NCI-H187 (cell line): ENCODE measurements around the gene ADGRG6.
"Not testable (repeated sequence)": the region's sequence is repeated elsewhere in the genome, so short reads cannot be mapped to it uniquely, and the experiment has no call there.

Source experiments
- DNase-seq, 2 experiments: peaks; one replicate each; lab custom pipeline; 2025; lab: John Stamatoyannopoulos, UW

Gene ADGRG6

DNA sequence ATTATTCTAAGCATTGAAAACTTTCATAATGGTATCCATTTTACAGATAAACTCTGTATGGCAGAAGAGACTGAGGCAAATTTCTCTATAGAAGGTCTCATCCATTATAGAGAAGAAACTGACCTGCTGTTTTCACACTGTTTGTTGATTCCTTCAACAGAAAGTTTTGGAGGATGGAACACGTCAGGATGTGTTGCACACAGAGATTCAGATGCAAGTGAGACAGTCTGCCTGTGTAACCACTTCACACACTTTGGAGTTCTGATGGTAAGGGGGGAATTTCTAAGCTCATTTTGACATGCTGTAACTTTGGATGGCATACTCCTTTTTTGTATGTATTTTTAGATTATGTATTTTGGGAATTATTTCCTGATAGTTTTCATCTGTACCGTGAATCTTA lies 109.3 kb downstream of the ADGRG6 start:
- no peak for DNase-seq

DNA sequence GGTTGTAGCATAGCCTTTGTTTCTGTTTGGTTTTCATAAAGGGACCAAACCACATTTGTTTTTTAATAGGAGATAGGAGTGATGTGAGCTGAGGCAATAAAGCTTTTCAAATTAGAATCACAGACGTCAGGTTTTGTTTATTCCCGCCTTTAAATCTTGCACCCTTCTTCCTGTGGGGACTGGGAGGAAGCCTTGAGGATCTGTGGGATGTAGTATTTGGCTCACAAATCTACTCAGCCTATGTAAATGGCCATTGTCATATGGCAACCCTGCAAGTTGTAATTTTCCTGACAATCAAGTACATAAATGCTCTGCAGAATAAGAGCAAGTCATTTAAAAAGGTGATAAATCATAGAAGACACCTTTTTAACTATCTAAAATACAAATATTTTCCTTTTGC lies 110.4 kb downstream of the ADGRG6 start:
- DNase-seq: no peak

DNA sequence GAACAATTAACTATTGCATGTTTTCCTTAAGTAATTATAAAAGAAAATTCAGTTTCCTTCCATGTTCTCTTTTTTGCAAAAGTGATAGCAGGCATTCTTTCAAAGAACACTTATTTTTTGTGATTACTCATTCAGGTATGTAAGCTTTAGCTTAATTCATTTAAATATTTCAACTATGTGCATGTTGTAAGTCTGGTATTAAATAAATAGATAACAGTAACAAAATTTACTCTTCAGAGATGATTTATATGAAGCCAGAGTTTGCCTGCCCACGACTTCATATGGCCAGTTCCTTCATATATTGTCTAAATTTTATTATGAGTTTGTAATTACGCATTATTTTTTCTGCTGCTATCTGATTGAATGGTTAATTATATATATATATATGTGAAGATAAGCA lies 110.9 kb downstream of the ADGRG6 start:
- no peak for DNase-seq

DNA sequence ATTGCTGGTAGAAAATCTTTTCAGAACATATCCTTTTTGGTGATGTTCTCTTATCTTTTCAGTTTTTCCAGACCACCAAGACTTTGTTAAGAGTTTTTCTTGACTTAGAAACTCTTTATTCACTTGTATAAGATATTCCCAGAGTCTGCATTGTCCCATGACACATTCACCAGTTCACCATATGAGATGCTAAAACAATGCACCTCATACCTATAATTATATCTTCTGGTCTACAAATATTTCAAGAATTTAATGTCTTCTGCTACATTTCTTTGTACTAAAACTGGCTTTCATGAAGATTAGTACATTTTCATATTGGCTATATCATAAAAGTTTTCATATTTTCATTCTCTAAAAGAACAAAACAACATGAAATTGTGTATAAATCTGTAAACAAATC lies 111.3 kb downstream of the ADGRG6 start:
- DNase-seq: no peak

DNA sequence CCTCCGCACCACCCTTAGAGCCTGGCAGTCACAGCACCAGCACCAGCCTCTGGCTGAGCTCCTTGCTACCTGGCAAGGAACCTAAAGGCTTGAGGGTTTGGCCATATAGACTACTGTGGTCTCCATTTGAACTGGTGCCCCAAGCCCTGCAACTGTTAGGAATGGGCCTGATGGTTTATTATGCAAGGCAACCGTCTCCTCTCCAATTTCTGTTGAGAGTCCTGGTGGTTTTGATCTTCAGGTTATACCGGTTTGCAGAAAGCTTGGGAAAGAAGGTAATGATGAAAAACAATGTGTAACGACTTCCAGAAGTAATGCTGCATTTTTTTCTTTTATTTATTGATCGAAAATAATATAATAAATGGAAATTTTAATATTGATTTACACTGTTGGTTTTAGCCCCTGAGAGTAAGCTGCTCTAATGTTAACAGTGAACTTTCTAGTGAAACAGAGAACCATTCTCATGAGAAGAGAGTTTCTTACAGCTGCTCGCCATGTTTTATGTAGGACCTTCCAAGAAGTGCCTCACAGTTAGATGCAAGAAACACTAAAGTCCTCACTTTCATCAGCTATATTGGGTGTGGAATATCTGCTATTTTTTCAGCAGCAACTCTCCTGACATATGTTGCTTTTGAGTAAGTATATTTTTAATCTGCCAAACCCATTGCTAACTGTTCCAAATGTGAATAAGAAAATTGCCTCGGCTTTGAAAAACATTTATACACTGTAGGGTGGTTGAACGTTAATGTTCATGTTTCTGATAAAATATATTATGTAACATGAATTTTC lies 112.8 kb downstream of the ADGRG6 start:
- DNase-seq: no peak

DNA sequence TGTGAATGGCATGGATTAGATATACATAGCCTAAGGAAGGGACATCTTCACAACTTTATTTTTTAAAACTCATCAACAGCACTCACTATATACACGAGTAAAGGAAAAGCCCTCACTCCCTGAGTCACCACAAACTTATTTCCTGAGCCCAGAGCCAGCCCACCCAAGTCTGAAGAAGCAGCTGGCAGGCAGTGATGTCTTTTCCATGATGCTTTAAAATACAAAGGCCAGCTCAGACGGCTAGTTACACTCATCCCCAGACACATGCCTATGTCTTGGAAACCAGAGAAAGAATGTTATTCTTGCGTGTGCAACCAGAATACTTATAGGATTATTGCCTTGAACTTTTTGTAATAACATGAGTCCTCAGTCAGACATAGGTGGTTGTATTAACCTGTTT lies 114.4 kb downstream of the ADGRG6 start:
- no peak for DNase-seq

DNA sequence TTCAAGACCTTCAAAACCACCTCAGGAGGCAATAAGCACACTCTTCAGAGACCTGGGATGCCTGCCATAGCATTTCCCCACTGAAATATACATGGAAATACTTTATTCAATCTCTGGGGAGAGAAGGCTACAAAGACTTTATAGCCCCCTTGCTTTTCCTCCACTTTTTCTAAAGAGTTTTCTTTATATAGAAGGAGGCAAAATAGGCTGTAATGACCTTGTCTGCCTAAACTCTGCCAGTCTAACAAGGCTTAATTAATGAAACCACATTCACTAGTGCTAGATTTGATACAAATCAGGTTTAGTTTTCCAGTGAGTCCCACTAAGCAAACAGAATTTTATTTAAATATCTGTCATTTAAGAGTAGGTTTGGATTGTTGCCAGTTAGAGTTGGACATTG lies 114.9 kb downstream of the ADGRG6 start:
- DNase-seq: no peak

DNA sequence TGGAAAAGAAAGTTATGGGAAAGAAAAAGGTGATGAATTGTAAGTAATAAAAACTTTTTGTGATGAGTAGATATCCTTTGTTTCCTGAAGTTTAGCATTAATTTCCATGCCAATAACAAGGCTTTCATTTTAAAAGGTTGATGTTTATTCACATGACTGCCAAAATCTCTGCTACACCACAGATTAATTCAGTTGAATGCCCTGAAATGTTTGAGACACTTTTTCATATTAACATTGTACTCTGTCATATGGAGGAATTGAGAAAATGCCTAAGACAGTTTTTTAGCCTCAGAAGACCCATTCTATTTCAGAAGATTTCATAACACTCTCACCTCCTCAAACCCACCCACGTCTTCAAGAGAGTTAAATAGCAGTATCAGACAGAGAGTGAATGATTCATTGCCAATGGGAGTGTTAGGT lies 115.5 kb downstream of the ADGRG6 start:
- DNase-seq: no peak

DNA sequence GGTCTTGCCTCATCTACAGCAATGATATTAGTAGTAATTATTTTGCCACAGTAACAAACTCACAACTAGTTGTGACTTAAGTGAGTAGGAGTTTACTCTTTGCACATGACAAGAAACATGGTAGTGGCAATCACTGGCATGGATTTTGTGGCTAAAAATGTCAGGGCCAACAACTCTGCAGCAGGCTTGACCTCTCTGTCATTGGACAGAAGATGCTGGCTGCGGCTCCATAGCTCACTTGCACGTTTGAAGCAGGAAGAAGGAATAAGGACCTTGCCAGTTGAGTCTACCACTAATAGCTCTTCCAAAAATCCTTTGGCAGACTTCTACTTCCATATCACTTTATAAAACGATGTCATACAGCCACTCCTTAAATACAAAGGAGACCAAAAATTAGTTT lies 117.3 kb downstream of the ADGRG6 start:
- DNase-seq: no peak

DNA sequence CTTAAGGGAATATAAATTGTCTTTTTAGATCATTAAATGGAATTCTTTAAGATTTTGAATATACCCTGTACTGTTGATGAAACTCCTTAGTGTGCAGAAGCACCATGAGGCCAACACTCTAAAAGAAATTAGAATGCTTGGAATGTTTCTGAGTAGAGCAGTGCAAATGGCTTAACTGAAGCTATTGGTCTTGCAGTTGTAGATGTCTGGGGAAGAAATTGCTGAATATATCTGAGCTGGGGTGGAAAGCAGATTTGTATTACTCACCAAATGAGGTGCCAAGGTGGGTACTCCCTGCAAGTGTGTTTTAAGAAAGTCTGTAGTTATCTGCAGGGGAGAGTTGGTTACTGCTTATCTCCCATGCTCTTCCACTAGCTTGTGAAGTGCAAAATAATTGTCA lies 119.0 kb downstream of the ADGRG6 start:
- DNase-seq: no peak

DNA sequence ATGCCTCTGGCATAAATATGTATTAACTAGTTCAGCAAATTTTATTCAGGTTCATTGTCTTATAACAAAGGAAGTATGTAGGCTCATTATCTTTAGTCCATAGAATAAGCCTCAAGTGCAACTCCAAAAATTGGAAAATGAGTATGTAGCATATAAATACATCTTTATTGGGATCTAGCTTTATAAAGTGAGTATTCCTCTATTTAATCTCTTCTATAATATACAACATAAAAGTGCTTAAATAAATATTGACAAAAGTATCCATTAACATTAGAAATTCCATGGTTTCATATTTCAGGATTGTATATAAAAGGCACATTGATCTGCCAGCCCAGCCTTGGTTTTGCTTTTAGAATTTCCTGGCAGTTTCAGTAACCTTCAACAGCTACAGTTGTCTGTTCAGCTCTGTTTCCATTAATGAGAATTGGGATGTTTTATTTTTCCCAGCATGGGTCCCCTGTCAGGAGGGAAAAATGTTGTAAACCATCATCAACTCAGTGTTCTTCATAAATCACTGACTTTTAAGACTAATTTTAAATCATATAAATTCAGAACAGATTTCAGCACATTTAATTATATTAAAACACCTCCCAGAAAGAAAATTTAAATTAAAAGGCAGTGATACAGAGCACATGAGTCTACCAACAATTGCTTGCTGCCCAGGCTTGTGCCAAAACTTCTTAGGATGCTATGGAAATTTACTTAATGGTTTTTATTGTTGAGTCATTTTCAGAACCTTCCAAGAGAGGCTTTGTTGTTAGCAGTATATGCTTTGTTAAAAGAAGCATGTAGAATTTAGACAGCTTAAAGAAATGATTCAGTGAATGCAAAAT lies 119.7 kb downstream of the ADGRG6 start:
- DNase-seq: no peak

DNA sequence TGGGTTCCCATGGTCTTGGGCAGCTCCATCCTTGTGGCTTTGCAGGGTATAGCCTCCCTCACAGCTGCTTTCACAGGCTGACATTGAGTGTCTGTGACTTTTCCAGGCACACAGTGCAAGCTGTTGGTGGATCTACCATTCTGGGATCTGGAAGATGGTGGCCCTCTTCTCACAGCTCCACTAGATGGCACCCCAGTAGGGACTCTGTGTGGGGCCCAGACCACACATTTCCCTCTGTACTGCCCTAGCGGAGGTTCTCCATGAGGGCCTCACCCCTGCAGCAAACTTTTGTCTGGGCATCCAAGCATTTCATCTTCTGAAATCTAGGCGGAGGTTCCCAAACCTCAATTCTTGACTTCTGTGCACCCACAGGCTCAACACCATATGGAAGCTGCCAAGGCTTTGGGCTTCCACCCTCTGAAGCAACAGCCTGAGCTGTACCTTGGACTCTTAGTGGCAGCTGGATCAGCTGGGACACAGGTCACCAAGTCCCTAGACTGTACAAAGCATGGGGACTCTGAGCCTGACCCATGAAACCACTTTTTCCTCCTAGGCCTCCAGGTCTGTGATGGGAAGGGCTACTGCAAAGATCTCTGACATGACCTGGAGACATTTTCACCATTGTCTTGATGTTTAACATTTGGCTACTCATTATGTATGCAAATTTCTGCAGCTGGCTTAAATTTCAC lies 124.8 kb downstream of the ADGRG6 start:
- not testable (repeated sequence) for DNase-seq

DNA sequence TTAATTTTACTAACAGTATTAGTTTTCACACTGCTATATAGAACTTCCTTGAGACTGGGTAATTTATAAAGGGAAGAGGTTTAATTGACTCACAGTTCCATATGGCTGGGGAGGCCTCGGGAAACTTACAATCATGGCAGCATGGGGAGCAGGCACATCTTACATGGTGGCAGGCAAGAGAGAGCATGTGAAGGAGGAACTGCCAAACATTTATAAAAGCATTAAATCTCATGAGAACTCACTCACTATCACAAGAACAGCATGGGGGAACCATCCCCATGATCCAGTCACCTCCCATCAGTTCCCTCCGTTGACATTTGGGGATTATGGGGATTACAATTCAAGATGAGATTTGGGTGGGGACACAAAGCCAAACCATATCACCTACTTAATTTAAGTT lies 126.7 kb downstream of the ADGRG6 start:
- DNase-seq: not testable (repeated sequence)

DNA sequence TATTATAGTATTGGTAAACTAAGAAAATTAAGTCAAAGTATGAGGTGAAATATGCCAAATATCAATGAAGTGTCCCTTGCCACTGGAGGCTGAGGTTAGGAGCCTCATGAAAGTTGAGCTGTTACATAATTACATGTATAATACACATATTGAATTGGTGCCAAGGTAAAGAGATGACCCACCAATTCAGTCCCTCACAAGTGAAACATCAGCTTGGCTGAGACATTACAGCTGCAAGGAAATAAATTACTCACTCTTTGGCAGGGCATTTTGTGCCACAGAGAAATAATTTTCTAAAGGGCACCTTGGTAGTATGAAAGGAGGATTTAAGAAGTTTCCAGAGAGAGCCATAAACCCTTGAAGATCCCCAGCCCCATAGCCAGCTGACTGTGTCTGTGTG lies 127.4 kb downstream of the ADGRG6 start:
- DNase-seq: no peak

DNA sequence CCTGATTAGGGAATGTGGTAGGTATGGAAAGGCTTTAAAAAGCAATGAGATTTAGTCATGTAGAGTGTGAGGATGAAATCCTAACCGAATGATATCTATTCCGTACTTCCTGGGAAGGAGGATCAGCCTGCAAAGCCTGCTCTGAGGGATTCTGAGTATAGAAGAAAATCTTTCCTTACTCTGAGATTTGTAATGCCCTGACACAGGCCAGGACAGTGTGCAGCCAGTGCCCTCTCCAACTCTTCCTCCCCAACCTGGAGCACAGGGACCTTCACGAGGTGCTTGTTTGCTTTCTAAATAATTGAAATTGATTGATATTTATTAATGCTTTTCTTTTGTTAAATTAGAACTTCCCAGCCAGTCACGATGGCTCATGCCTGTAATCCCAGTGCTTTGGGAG lies 131.6 kb downstream of the ADGRG6 start:
- DNase-seq: no peak

DNA sequence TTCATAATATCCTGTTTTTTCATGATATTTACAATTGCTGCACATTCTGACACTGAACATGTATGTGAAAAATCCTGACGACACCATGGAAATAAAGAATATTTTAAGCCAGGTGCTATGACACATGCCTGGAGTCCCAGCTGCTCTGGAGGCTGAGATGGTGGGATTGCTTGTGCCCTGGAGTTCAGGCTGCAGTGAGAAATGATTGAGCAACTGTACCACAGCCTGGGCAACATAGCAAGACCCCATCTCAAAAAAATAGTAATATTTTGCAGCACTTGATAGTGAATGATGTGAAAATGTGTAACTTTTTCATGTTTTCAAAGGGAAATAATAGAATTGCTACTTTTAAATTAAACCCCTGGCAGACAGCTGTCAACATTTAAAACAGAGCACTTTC lies 137.1 kb downstream of the ADGRG6 start:
- no peak for DNase-seq

DNA sequence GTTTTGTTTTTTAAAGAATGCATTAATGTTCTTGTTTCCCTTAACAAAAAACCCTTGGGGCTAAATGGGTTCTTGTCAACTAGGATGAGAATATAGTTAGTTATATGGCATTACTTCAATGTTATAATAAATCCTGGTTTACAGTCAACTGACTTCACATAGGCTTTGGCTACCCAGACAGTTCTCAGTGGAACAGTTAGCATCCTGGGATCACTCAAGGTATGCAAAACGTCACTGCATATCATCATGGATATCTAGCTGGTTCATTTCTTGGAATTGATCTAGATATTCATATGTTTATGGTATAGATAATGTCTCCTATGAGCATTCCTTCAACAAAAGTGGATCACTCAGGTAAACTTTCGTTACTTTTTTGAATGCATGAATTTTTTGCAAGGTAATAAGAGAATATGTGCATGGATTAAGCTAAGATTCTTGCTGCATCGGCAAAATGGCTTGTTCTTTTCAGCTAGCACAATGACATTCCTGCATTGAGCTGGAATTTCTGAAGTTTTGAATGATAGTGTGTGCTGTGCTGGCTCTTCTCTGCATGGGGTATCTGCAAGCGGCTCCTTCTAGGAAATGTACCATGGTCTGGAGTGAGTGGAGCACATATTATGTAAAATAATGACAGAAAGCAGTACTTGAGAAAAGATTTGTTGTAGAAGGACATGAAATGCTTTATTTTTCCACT lies 138.9 kb downstream of the ADGRG6 start:
- no peak for DNase-seq

DNA sequence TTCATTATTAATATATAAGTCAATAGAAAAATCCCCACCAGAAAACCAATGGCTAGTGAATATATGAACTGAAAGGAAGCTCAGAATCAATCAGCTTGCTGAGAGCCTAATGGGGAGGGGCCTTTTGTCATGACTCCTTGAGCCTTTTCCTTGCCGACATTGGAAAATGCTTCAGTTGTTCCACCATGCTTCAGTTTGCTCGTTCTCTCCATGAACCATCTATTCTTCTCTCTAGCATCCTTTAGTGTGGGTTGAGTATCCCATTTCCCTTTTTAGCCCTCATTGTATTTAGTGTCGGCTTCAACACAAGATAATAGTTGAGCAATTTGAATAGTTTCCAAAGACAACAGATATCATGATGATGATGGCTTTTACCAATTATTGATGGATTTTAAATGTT lies 139.9 kb downstream of the ADGRG6 start:
- DNase-seq: no peak

DNA sequence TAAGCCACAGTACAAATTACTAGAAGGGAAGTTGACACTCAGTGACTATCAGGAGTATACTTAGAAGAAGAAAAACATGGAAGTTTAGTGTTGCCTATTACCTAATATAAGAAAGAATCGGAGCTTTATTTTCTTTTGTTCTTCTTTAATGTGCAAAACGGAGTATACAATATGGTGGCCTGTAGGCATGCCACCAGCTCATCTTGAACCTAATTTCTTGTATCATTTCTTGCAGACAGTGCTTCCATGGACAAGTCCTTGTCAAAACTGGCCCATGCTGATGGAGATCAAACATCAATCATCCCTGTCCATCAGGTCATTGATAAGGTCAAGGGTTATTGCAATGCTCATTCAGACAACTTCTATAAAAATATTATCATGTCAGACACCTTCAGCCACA lies 141.3 kb downstream of the ADGRG6 start:
- DNase-seq: no peak

DNA sequence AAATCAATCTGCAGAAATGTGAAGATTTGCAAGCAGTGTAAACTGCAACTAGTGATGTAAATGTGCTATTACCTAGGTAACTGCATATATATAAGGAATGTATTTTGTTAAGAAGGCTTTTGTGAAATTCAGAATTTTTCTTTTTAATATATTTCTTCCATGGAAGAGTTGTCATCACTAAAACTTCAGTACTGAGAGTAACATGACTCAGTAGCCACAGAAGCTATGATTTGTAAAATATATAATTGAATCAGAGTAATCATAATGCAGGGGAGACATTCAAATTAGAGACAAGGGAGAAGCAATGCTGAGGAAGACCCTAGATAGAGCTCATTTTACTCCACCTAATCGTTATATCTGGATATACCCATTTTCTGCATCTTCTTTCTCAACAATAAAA lies 141.7 kb downstream of the ADGRG6 start:
- no peak for DNase-seq

DNA sequence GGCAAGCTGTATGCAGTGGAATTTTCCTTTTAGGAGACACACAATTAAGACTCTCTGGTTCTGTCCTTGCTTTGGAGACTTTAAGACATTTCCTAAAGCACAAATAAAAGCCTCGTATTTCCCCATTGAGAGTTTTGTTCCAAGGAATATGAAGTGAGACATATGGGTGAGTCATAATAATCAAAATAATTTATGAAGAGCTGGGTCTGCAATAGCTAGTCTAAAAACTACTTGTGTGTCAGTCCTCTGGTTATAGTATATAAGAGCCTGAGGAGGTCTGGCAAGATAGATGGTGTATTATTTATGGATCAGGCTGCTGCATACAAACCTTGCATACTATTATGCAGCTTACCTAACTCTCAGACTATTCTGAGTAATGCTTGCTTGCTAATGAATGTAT lies 142.6 kb downstream of the ADGRG6 start:
- DNase-seq: no peak

DNA sequence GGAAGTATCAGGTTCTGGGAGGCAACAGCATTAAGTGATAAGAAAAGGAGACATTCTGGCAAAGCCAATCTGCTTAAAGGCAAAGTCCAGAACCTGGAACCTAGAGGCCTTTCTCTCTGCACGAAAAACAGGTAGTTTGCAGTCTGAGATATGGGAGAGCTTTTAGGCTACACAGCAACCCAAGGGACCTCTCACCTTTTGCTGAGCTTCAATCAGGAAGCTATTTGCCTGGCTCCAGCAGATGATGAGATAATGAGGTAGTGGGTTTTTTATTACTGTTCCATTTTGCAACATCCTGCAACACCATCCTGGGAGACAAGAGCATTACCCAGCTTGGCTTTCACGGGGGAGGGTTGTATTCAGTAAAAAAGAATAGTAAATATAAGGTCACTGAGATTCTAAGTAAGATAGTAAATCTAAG lies 143.1 kb downstream of the ADGRG6 start:
- peak in 1 of 2 experiments; percentile 4 for DNase-seq
